NCI-H345 treated with DMSO at 0.1 percent for 48 hours (cell line): ENCODE results near the gene AVP.
A peak's percentile ranks its signal among the peaks of the same experiment; 100 is the strongest.

Experiments used
- DNase-seq: peaks from one replicate; lab custom pipeline; 2025; ENCODE audit not compliant: unreplicated experiment; lab: John Stamatoyannopoulos, UW

Gene AVP

GRCh38 chr20:3109350-3110302, 25.1 kb upstream of the AVP start:
- DNase-seq, result no peak

DNA sequence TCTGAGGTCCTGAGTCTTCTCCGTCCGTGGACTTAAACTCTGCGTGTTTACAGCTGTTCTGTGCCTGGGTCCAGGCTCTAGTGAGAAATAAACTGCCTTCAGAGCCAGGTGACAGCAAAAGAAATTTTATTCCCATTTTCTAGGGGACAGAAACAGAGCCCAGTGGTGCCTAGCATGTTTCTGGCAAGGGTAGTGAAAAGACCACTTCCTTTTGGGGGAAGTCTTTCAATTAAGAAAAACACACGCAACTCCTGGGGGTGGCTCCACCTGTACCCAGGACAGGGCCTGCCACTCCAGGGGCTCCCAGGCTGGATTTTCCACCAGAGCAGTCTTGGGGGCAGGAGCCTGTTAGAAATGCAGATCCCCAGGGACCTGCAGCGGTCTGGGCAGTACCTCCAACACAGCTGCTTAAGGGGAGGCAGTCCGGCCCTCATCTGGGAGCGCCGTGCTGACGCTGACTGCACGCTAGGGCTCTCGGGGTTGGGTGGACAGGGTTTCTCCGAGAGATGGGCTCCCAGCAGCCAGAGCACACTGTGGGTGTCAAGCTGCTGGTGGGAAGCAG, 23.0 kb upstream of the AVP start:
- DNase-seq, result no peak

DNA sequence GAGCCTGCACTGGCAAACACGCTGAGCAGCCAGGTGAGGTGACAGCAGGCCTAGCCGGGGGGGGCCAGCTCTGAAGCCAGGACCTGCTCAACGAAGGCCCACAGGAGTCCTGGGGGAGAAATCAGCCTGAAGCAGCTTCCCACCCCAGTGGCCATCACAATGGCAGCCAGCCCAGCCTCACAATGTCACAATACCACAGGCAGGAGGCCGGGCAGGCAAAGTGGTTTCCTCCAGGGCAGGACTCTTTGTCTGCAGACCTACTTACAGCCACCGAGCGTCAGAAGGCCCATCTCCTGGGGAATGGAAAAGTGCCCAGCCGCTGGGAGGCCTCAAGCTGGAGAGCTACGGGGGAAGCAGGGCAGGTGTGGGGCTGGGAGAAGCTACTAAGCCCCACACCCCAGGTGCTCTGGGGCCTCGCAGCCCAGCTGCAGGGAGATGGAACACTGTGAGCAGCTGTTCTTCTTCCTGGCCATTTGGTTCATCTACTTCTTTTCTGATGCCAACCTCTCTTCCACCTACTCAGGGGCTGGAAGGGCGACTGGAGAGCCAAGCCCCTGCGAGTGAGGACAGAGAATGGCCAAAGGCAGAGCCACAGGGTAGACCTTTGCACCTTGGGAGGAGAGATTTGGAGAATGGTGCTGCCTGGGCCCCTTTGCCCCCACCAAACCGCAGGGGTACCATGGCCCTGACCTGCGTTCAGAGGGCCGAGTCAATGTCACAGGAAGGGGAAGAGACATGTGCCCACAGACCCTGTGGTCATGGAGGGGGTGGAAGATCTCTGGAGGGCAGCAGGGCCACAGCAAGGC, 22.3 kb upstream of the AVP start:
- DNase-seq, result peak; percentile 100

DNA sequence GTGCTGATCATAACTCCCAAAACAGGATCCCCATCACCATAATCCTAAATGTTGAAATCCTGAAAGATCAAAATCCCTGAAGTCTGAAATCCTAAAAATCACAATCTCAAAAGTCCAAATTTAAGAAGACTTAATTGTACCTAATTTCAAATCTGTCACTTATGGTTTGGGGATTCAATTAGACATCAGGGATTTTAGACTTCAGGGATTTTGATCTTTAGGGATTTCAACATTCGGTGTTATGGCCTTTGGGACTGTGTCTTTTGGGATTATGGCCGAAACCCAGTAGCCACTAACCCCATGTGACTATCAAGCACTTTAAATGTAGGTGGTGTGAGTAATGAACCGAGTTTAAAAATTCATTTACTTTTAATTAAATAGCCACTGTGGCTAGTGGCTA, 21.7 kb upstream of the AVP start:
- peak; percentile 69 for DNase-seq

DNA sequence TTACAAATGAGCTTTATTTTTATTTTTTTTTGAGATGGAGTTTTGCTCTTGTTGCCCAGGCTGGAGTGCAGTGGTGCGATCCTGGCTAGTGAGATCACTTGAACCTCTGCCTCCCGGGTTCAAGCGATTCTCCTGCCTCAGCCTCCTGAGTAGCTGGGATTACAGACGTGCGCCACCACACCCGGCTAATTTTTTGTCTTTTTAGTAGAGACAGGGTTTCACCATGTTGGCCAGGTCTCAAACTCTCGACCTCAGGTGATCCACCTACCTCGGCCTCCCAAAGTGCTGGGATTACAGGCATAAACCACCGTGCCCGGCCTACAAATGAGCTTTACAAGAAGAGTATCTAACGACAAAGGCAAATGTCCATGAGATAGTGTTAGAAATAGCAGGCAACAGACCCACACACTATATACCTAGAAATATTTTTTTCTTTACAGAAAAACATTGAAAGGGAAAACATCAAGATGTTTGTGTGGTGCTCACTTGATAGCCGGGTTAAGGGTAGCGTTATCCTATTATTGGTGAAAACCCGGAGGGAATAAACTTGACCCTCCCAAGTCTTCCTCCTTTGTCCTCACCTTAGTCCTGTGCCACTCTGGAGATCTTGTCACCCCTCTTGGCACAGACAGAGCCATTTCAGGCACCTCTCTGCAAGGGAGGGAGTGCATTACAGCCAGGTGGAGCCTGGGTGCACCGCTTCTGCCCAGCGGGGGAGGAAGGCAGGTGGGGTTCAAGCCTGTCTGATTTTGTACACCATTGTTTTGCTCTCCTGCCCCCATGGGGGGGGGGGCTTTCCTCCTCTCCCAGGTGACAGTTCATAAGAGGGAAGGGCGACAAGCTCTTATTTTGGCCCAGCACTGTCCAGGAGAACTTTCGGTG, 21.0 kb upstream of the AVP start:
- DNase-seq, result peak; percentile 96

DNA sequence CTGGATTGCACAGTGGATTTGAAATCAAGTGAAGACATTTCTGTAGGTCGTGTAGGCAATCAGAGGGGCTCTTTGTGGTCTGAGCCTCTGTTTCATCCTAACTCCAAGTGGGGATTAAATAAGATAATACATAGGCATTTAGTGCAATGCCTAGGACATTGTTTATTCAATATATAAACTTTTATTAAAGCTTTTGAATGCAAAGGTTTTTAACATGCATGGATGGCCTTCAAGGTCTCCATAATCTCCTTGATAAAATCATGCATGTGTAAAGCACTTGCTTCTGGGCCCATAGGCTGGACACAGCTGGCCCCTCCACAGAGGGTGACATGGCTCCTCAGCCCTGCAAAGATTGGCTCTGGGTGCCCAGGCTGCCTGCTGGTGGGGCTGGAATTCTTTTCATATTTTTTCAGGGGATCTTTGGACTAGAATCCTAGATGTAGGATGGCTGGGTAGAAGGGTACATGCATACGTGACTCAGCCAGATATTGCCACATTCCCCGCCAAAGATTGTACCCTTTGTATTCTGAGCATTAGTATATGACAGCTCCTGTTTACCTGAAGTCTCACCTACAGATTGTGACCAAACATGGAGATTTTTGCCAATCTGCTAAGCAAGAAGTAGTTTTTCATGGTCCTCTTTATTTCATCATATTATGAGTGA, 19.0 kb upstream of the AVP start:
- no peak for DNase-seq

- DNase-seq, result no peak
Observed at GRCh38 chr20:3102575-3103368, 18.2 kb upstream of the AVP start.

GRCh38 chr20:3101737-3102574, 17.4 kb upstream of the AVP start:
- no peak for DNase-seq

- DNase-seq, result no peak
Observed at GRCh38 chr20:3101251-3101650, 16.7 kb upstream of the AVP start.

GRCh38 chr20:3100480-3100879, 16.0 kb upstream of the AVP start:
- DNase-seq, result no peak

DNA sequence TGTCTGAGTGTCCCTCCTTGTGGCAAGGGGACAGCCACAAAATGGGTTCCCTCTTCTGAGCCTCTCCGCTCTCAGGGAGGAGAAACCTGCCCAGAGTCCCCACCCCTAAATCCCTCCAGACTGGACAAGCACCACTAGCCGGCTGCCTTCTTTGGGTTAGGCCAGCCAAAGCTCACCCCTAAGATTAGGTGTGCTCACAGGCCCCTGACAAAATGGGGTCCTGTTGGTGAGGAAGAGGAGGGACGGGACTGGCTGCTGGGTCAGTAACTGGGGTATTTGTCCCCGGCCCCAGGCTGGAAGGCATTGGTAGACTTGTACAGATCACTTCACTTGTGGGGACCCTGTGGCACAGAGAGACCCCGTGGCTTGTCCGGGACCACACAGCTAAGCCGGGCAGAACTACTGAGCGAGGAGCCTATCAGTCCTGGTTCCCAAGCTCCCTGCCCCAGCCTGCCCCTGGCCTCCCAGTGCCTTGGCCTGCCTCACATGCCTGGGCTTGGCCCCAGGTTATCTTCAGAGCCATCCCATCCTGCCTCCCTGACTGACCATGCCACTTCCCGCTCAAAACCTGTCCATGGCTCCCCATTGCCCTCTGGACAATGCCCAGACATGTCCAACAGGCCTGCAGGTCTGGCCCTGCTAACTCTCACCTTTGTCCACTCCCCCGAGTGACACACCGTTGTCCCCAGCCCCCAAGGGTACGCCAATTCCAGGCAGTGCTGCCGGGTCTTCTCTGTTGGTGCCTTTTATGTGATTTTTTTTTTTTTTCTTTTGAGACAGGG, 10.5 kb upstream of the AVP start:
- DNase-seq, result no peak

GRCh38 chr20:3093861-3094361, 9.4 kb upstream of the AVP start:
- DNase-seq, result no peak

- DNase-seq, result no peak
Observed at GRCh38 chr20:3092611-3093379, 8.3 kb upstream of the AVP start.

GRCh38 chr20:3090565-3090964, 6.0 kb upstream of the AVP start:
- DNase-seq, result no peak

DNA sequence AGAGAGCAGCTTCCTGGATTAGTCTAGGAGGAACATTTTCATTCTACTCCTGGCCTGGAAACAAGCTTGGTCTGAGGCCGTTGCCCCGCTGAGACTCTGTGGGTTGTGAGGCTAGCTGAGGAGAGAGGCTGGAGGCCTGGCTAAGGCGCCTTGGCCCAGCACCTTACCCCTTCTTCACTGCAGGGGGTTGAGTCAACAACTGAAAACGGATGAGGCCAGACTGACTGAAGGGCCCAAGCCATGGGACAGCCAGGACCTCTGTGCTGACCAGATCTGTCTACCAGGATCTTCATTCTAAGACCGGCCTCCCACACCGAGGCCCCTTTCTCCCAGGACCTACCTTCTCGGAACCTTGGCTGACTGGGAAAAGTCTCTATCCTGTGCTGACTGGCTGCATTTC, 3.5 kb upstream of the AVP start:
- no peak for DNase-seq

GRCh38 chr20:3085571-3086072, 1.1 kb upstream of the AVP start:
- no peak for DNase-seq

GRCh38 chr20:3084986-3085360, 449 bp upstream of the AVP start:
- no peak for DNase-seq
